Left cardiac atrium (tissue), 4 donors: Measurements from ENCODE around the gene CDC23. TPM values are rescaled to one million over a fixed set of nuclear protein-coding genes. Genes with fewer than 3 reads are reported as not detected.
"Not testable (repeated sequence)": the region's sequence is repeated elsewhere in the genome, so short reads cannot be mapped to it uniquely, and the experiment has no call there.

ENCODE experiments used
- ATAC-seq, 2 donors: fragments of 200-7000 bp; cut with Tn5 transposase; one replicate each; pipeline ENCODE4 v1.9.1; 2020; ENCODE audit warnings: mild to moderate bottlenecking in 2 of 2, moderate library complexity in 2 of 2
- DNase-seq: peaks from one replicate; pipeline ENCODE4 v3.0.0-alpha.2; 2020
- intact Hi-C, 2 donors: fragments of 100-400 bp; cut with DNase I; formaldehyde crosslinking; loops; one replicate each; pipeline versions ENCODE4 v1.14.1 to v1.15.1; 2022 to 2023
- total RNA-seq, 2 donors: library from RNA; stranded (reverse); fragmentation: NEBNext Ultra II Directional; extraction: Animal tissue kit (Norgen Biotek cat#: 25700); gene quantifications; one replicate each; pipeline ENCODE4 v1.2.1, GENCODE V29; 2021
- donor health status: DM: no; HTN: yes; CAD: no.
- donor health status: DM: no; HTN: yes; CAD: no; lungs with severe emphysema.
- donor health status: DM: yes; HTN: yes; CAD: no.
- donor health status: Dilated cardiomyopathy.

The CDC23 gene
- total RNA-seq, 2 donors from 2014 or later: 15.3 to 18.0 TPM

DNA sequence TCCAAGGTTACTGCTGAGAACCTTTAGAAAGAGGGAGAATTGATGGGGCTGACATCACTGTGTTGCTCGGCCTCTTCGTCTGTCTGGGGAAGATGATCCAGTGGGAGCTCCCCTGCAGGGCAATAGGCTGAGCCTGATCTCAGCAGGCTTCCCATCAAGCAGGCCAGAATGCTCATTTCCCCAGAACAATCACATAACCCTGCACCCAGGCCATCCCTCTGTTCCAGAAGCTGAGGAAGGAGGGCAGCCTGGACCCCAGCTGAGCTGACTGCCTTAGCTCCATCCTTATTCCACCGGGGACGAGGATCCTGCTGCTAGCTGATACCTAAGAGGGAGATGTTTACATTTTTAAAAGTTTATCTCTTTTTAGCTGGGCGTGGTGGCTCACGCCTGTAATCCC is 11.6 kb upstream of the CDC23 start:
- DNase-seq: no peak
- intact Hi-C loops: loop anchor here (1.0 to 5.0 kb wide), 2 partner anchors 53 to 59 kb away; no protein-coding TSS in a partner anchor
- no peak for ATAC-seq

GRCh38 chr5:138223532-138223931 is 10.4 kb upstream of the CDC23 start:
- DNase-seq (no peak), ATAC-seq (no peak)
- intact Hi-C loops: loop anchor here in 1 of 2 donors (5.0 kb wide), 1 partner anchor 54 kb away; no protein-coding TSS in a partner anchor

DNA sequence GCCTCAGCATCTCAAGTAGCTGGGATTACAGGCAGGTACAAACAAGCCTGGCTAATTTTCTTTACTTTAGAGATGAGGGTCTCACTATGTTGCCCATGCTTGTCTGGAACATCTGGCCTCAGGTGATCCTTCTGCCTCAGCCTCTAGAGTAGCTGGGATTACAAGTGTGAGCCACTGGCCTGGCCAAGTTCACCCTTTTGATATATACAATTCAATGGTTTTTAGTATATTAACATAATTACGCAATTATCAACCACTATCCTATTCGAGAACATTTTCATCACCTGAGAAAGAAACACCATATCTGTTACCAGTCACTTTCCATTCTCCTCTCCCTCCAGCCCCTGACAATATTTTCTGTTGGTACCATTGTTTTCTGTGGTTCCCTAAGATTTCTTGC is 3.7 kb upstream of the CDC23 start:
- DNase-seq: no peak
- no peak for ATAC-seq
- intact Hi-C loops: no loop called here

- intact Hi-C loops: no loop called here
- ATAC-seq (peak; percentile 4 to 17), DNase-seq (peak; percentile 23)
Measured at GRCh38 chr5:138212828-138213160, 329 bp downstream of the CDC23 start.

- no peak for ATAC-seq
- no peak for DNase-seq
- intact Hi-C loops: no loop called here
Measured at GRCh38 chr5:138210985-138211384, 2.1 kb downstream of the CDC23 start.

- intact Hi-C loops, DNase-seq, ATAC-seq: not testable (repeated sequence)
Measured at GRCh38 chr5:138193859-138194258, 19.3 kb downstream of the CDC23 start.

GRCh38 chr5:138192826-138193225 is 20.3 kb downstream of the CDC23 start:
- ATAC-seq (no peak), DNase-seq (no peak)
- intact Hi-C loops: no loop called here

DNA sequence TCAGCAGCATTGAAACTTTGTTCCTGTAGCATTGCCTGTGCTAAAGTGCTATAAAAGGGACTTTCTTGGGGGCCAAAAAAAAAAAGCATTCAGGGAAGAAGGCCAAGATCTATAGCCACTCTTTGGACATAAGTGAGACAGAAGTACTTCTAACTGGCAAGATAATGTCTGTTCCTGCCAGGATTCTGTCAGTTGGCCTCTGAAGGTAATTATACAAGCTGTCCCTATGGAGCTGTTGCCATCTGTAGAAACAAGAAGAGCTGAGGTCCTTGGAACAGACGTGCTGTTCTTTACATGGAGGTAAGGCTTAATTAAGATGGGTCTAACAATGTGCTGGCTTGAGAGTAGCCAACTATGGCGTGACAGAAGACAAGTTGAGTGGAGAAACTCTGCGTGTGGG is 24.5 kb downstream of the CDC23 start:
- DNase-seq (no peak), ATAC-seq (no peak)

DNA sequence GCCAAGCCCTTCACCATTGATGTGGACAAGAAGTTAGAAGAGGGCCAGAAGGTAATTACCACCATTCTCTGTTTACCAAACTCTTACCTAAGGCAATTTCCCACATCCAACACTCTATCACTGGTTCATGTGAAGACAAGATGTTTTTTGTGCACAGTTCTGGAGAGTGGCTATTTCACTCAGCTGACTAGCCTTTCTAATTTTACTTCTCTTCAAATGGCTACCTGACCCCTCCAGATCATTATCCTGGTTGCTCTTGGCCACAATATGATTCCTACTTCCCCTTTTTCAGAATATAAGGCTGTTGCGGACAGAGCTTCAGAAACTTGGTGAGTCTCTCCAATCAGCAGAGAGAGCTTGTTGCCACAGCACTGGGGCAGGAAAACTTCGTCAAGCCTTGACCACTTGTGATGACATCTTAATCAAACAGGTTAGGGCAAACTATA is 27.1 kb downstream of the CDC23 start:
- intact Hi-C loops: no loop called here
- ATAC-seq (no peak), DNase-seq (no peak)

More for the DNA sequence above, 24.5 kb downstream of the CDC23 start:
- intact Hi-C loops: no loop called here

DNA sequence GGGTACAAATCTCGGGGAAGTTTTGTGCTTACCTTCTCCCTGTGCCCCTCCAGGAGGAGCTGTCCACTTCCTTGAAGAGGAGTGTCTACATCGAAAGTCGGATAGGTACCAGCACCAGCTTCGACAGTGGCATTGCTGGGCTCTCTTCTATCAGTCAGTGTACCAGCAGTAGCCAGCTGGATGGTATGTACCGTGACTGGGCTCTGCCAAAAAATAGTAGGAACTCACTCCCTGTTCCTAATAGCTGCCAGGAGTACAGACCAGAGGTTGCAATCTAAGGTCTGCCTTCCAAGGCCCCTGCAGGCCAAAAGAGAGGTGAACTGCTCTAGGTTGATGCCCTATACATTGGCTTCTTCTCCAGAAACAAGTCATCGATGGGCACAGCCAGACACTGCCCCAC is 30.3 kb downstream of the CDC23 start:
- no peak for ATAC-seq
- no peak for DNase-seq
- intact Hi-C loops: no loop called here

- DNase-seq (no peak), ATAC-seq (no peak)
- intact Hi-C loops: no loop called here
Measured at GRCh38 chr5:138180841-138181240, 32.3 kb downstream of the CDC23 start.

DNA sequence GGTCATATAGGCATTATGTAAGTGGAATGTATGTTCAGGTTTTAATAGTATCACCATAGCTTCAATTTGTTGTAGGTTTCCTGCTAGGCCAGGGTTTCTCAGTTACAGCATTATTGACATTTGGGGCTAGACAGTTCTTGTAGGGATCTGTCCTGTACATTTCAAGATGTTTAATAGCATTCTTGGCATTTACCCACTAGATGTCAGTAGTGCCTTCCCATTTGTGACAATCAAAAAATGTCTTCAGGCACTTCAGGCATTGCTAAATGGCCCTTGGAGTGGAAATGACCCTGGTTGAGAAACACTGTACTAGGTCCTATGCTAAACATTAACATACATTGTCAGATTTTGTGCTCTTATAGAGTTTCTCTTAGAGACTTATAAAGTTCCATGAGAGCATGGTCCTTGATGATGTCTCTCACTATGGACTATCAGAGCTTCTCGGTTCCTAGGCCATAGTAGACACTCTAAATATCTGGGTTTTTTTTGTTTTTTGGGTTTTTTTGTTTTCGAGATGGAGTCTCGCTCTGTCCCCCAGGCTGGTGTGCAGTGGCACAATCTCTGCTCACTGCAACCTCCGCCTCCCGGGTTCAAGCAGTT is 32.8 kb downstream of the CDC23 start:
- DNase-seq (no peak), ATAC-seq (no peak)
- intact Hi-C loops: no loop called here

- ATAC-seq: no peak
- intact Hi-C loops: no loop called here
- DNase-seq: no peak
Measured at GRCh38 chr5:138179277-138179857, 33.8 kb downstream of the CDC23 start.

- intact Hi-C loops: no loop called here
Measured at GRCh38 chr5:138178516-138179276, 34.4 kb downstream of the CDC23 start, which contains the start of the genes BRD8 and KIF20A. Gene BRD8, minus strand, starts transcription at chr5:138178630. Its CDS starts 16 bp downstream, at chr5:138178614. Gene KIF20A, plus strand, starts transcription at chr5:138179112. Its CDS starts 569 bp downstream, at chr5:138179681.

DNA sequence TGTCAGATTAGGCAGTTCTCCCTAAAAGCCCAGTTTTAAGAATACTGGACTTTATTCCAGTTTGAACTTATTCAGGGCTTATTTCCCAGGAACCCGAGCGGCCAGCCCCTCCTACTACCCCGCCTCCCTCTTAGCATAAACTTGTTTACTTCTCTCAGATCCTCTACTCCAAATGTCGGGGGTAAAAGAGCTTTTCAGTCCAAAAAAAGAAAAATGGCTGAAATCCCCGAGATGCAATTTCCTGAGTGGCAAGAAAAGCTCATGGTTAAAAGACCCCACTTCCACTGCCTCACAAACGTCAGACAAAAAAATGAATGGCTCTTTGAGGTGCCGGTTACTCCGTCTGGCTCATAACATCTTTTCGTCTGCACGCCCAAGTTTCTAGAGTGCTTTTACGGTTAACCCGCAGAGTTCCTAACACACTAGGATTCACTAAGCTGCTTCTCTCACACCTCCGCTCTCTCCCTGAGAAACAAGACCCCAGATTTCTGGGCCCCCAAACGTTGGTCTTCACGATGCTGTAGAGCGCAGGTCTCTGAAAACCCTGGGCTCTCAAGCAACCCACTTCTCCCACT is 35.1 kb downstream of the CDC23 start:
- DNase-seq: peak; percentile 28
- intact Hi-C loops: no loop called here
- ATAC-seq: peak; percentile 50 to 61

More at GRCh38 chr5:138178516-138179276, 34.4 kb downstream of the CDC23 start, which contains the start of the genes BRD8 and KIF20A:
- DNase-seq: peak; percentile 97
- ATAC-seq: peak; percentile 98

GRCh38 chr5:138170299-138170698 is 42.8 kb downstream of the CDC23 start:
- intact Hi-C loops: no loop called here
- DNase-seq (no peak), ATAC-seq (no peak)

DNA sequence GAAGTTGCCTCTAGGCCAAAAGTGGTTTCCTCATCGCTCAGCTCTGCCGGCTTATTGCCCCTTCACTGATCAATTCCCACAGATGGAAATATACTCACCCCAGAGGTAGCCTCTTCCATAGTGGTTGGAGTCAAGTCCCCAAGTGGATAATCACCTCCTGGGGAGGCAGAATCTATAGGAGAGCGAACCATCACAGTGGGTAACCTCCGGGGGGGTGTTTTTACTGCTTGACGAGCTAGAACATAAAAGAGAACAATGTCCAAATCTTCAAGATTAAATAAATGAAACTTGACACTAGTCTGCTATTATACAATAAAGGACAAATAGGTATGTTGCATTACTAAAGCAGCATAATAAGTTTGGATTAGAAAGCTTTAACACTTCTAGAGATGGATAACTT is 44.0 kb downstream of the CDC23 start:
- intact Hi-C loops: no loop called here
- DNase-seq: no peak
- no peak for ATAC-seq

GRCh38 chr5:138163721-138164120 is 49.4 kb downstream of the CDC23 start:
- no peak for ATAC-seq
- intact Hi-C loops: no loop called here
- DNase-seq: no peak

GRCh38 chr5:138160706-138161105 is 52.4 kb downstream of the CDC23 start:
- ATAC-seq (no peak), DNase-seq (no peak)
- intact Hi-C loops: no loop called here

DNA sequence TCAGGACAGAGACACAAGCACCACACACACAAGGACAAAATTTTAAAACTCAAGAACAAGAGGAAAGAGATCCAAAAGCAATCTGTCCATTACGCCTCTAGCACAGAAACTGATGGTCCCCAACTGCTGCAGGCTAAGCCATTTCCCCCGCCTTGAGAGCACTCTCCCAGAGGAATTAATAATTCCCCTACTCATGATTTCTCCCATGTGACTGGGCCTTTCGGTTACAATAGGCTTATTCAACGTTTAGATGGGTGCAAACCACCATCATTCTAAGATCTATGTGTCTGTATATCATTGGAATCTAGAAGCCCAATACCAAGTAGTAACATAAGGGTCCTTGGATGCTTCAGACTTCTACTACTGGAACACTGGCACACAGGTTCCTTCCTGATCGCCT is 53.5 kb downstream of the CDC23 start:
- ATAC-seq (no peak), DNase-seq (no peak)
- intact Hi-C loops: no loop called here
